IMR-90 (cell line): Measurements from ENCODE around the gene FAIM. TPM values are rescaled to one million over a fixed set of nuclear protein-coding genes. Genes with fewer than 3 reads are reported as not detected.

Source experiments
- ATAC-seq: fragments of 200-7000 bp; cut with Tn5 transposase; 2 replicates; pipeline ENCODE4 v1.9.1; 2020; ENCODE audit warnings: low read depth, mild to moderate bottlenecking, moderate library complexity
- BruUV-seq: library from RNA; stranded (reverse); fragments of 400-500 nt; replicated peaks from 2 replicates; lab custom pipeline; 2021; lab: Mats Ljungman, UMichigan
- CTCF ChIA-PET: fragments of 300-600 bp; formaldehyde crosslinking; extraction: SDS; loops from one replicate; lab custom pipeline; 2021; ENCODE audit warnings: antibody characterized with exemption; lab: Yijun Ruan, JAX
- POLR2A ChIA-PET: fragments of 300-600 bp; sonication (Branson Sonifier 250); formaldehyde crosslinking; loops from one replicate; lab custom pipeline; 2022; ENCODE audit warnings: antibody characterized with exemption; ENCODE audit not compliant: unreplicated experiment; lab: Charles Lee
- DNase-seq: peaks from one replicate; pipeline ENCODE4 v3.0.0; 2013
- H2AFZ ChIP-seq: replicated peaks from 2 replicates; pipeline ENCODE3; 2013; ENCODE audit warnings: low read length, mild to moderate bottlenecking; ENCODE audit not compliant: poor library complexity
- H2AK5ac ChIP-seq: 2 replicates; pipeline ENCODE4 v1.6.1; 2013; ENCODE audit warnings: low read depth, low read length, inconsistent platforms
- H2AK9ac ChIP-seq: replicated peaks from 2 replicates; pipeline ENCODE3; 2013; ENCODE audit warnings: mild to moderate bottlenecking, low read depth, low read length, moderate library complexity; ENCODE audit not compliant: poor library complexity
- H2BK120ac ChIP-seq: 2 replicates; pipeline ENCODE4 v1.6.1; 2013; ENCODE audit warnings: low read depth, low read length, inconsistent platforms
- H2BK15ac ChIP-seq: 3 replicates; pipeline ENCODE4 v1.6.1; 2013; ENCODE audit warnings: low read depth, low read length, inconsistent platforms
- H2BK20ac ChIP-seq: 2 replicates; pipeline ENCODE4 v1.6.1; 2013; ENCODE audit warnings: low read depth, mild to moderate bottlenecking, inconsistent platforms, low read length, moderate library complexity
- H2BK5ac ChIP-seq: 2 replicates; pipeline ENCODE4 v1.6.1; 2013; ENCODE audit warnings: mild to moderate bottlenecking, low read depth, low read length, inconsistent platforms; ENCODE audit not compliant: poor library complexity, severe bottlenecking
- H3K14ac ChIP-seq: replicated peaks from 2 replicates; pipeline ENCODE4 v1.6.1; 2013; ENCODE audit warnings: low read depth, low read length, inconsistent platforms
- H3K18ac ChIP-seq: 2 replicates; pipeline ENCODE4 v1.6.1; 2013; ENCODE audit warnings: low read depth, low read length, control low read depth
- H3K23ac ChIP-seq: 2 replicates; pipeline ENCODE4 v1.6.1; 2013; ENCODE audit warnings: low read depth, low read length, inconsistent platforms
- H3K27ac ChIP-seq: 2 replicates; pipeline ENCODE4 v1.5.1; 2013; ENCODE audit warnings: mild to moderate bottlenecking, control low read depth, low read length; ENCODE audit not compliant: insufficient read depth
- H3K27me3 ChIP-seq: 2 replicates; pipeline ENCODE4 v1.6.1; 2013; ENCODE audit warnings: low read length; ENCODE audit not compliant: control insufficient read depth, insufficient read depth
- H3K36me3 ChIP-seq: 2 replicates; pipeline ENCODE4 v1.6.1; 2013; ENCODE audit warnings: low read length, mixed read lengths; ENCODE audit not compliant: control insufficient read depth, insufficient read depth
- H3K4ac ChIP-seq: 2 replicates; pipeline ENCODE4 v1.6.1; 2013; ENCODE audit warnings: low read depth, low read length, inconsistent platforms
- H3K4me1 ChIP-seq: 2 replicates; pipeline ENCODE4 v1.6.1; 2013; ENCODE audit warnings: low read length, mixed read lengths; ENCODE audit not compliant: control insufficient read depth, insufficient read depth
- H3K4me2 ChIP-seq: 2 replicates; pipeline ENCODE4 v1.6.1; 2013; ENCODE audit warnings: low read depth, mild to moderate bottlenecking, control low read depth, low read length, moderate library complexity
- H3K4me3 ChIP-seq: 2 replicates; pipeline ENCODE4 v1.5.1; 2013; ENCODE audit warnings: low read depth, mild to moderate bottlenecking, control low read depth, low read length, moderate library complexity; ENCODE audit not compliant: insufficient read depth
- H3K56ac ChIP-seq: 2 replicates; pipeline ENCODE4 v1.6.1; 2013; ENCODE audit warnings: low read length, inconsistent platforms; ENCODE audit not compliant: insufficient read depth; ENCODE audit errors: extremely low read depth
- H3K79me1 ChIP-seq, 2 experiments: 2 replicates each; pipeline ENCODE4 v1.6.1; 2013; ENCODE audit warnings: low read length in 2 of 2, inconsistent platforms in 1 of 2, low read depth in 1 of 2
- H3K9ac ChIP-seq: 2 replicates; pipeline ENCODE4 v1.6.1; 2013; ENCODE audit warnings: low read depth, low read length, control low read depth
- H3K9me1 ChIP-seq: 2 replicates; pipeline ENCODE4 v1.6.1; 2013; ENCODE audit warnings: low read length, inconsistent platforms; ENCODE audit not compliant: insufficient read depth
- H3K9me3 ChIP-seq: 2 replicates; pipeline ENCODE4 v1.6.1; 2013; ENCODE audit warnings: low read length; ENCODE audit not compliant: control insufficient read depth, insufficient read depth
- H4K20me1 ChIP-seq: 2 replicates; pipeline ENCODE4 v1.6.1; 2013; ENCODE audit warnings: low read length, inconsistent platforms; ENCODE audit not compliant: insufficient read depth
- H4K5ac ChIP-seq: 2 replicates; pipeline ENCODE4 v1.6.1; 2013; ENCODE audit warnings: mild to moderate bottlenecking, low read depth, low read length, control low read depth
- H4K8ac ChIP-seq, 2 experiments: 2 replicates each; pipeline ENCODE4 v1.6.1; 2013; ENCODE audit warnings: low read depth in 2 of 2, low read length in 2 of 2, control low read depth in 1 of 2, inconsistent platforms in 1 of 2
- H4K91ac ChIP-seq: 2 replicates; pipeline ENCODE4 v1.6.1; 2013; ENCODE audit warnings: low read depth, low read length, inconsistent platforms; ENCODE audit not compliant: insufficient read depth
- MAFK ChIP-seq: IDR thresholded peaks from 2 replicates; pipeline ENCODE4 v1.6.1; 2012; ENCODE audit warnings: low read depth, low read length, improper control_type of control experiment
- RFX5 ChIP-seq: IDR thresholded peaks from 2 replicates; pipeline ENCODE4 v1.8.0; 2012; ENCODE audit warnings: low read depth, mild to moderate bottlenecking, low read length, moderate library complexity
- WGBS, 2 experiments: methylation state at CpG; one replicate each; pipeline versions ENCODE4 v1.1.5 to v1.1.7; 2013; ENCODE audit warnings: missing lambda C conversion rate in 2 of 2; ENCODE audit not compliant: insufficient read length in 1 of 2; ENCODE audit errors: extremely low coverage in 2 of 2; 5-methylcytosine and 5-hydroxymethylcytosine counted together
- dilution Hi-C: fragments of 300-500 bp; cut with HindIII; formaldehyde crosslinking; loops from one replicate; pipeline ENCODE4 v1.14.3; 2018; ENCODE audit warnings: low sequenced_read_pairs; ENCODE audit not compliant: unreplicated experiment
- in situ Hi-C: fragments of 300-500 bp; cut with MboI; formaldehyde crosslinking; loops from 3 replicates; pipeline ENCODE4 v1.14.3; 2019; ENCODE audit warnings: low sequenced_read_pairs, inconsistent platforms, mixed read lengths
- intact Hi-C: fragments of 100-400 bp; cut with micrococcal nuclease; formaldehyde crosslinking; loops from 2 replicates; pipeline ENCODE4 v1.10.0; 2022
- polyA plus RNA-seq, 3 experiments: library from polyadenylated mRNA; depleted of rRNA; stranded (reverse); fragments of >200 nt; gene quantifications; 2 replicates each; pipeline ENCODE4 v1.2.3, GENCODE V29; 2012; ENCODE audit warnings: low replicate concordance in 1 of 3
- total RNA-seq: library from RNA; depleted of rRNA; stranded (reverse); fragments of >200 nt; gene quantifications from 2 replicates; pipeline ENCODE4 v1.2.3, GENCODE V29; 2012
- TF ChIP-seq, protein P1 (sequence below): fragments of 150-350 bp; IDR thresholded peaks from 2 replicates; pipeline ENCODE4 v1.6.1; 2017; ENCODE audit warnings: mild to moderate bottlenecking, antibody characterized with exemption, low read length, low read depth
- TF ChIP-seq, protein P2 (sequence below): fragments of 150-350 bp; IDR thresholded peaks from 2 replicates; pipeline ENCODE4 v1.6.1; 2016; ENCODE audit warnings: low read depth, mild to moderate bottlenecking, low read length, moderate library complexity, borderline replicate concordance

The FAIM gene
- total and polyA plus RNA-seq, 2 of the 4 experiments (the other 2 are of a cell fraction), result 2.5 to 3.4 TPM

DNA sequence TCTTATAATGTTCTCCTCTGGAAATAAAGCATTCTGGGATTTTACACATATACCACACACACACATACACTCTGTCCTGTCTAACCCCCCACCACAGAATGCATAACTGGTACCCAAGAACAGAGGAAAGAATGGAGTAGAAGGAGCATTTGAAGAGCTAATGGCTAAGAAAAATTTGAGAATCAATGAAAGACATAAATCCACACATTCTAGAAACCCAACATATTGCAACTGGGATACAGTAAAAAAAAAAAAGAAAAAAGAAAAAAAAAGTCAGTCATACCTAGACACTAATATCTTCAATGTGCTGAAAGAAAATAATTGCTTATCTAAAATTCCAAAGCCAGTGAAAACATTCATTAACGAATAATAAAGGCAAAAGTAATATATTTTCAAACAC is 35.4 kb upstream of the FAIM start:
- Histone ChIP-seq H2BK20ac (no peak overlapping the region), H3K23ac (no peak overlapping the region), H3K27me3 (no peaks in the 10 kb centered on the region), H2BK15ac (no peak overlapping the region), H3K14ac (no peak overlapping the region), H3K56ac (no peak overlapping the region), H4K8ac (no peak overlapping the region), H3K4me1 (no peaks in the 10 kb centered on the region), H2BK120ac (no peak overlapping the region), H3K4me3 (no peak overlapping the region), H2AK9ac (no peak overlapping the region), H3K9me3 (peaks cover 4% of the 10 kb centered on the region; the same call in 1 of the 2 replicates), H2BK5ac (no peak overlapping the region), H3K27ac (no peak overlapping the region), H4K20me1 (no peaks in the 10 kb centered on the region), H3K4me2 (no peak overlapping the region), H4K5ac (no peak overlapping the region), H3K36me3 (no peaks in the 10 kb centered on the region), H3K9ac (no peak overlapping the region), H3K9me1 (no peaks in the 10 kb centered on the region), H2AK5ac (no peak overlapping the region), H2AFZ (no peak overlapping the region), H3K79me1 (peaks cover 0 to 4% of the 10 kb centered on the region in 2 experiments; a peak in 1 of 4 replicates), H3K18ac (no peak overlapping the region), H4K91ac (no peak overlapping the region), H3K4ac (no peak overlapping the region)
- CTCF ChIA-PET, result interaction anchor here (0.6 kb wide), 1 partner anchor 63 kb away, joined by 3 read pairs; no protein-coding TSS in a partner anchor
- WGBS, 2 experiments, result no CpG with 5 or more reads among the region's 1 CpG
- BruUV-seq, result no TSS peak
- intact Hi-C loops, result no loop called here
- POLR2A ChIA-PET, result no interaction called here
- DNase-seq, result no peak
- in situ Hi-C loops, result no loop called here
- no peak for ATAC-seq
- dilution Hi-C loops, result no loop called here
- TF ChIP-seq, protein P1, sequence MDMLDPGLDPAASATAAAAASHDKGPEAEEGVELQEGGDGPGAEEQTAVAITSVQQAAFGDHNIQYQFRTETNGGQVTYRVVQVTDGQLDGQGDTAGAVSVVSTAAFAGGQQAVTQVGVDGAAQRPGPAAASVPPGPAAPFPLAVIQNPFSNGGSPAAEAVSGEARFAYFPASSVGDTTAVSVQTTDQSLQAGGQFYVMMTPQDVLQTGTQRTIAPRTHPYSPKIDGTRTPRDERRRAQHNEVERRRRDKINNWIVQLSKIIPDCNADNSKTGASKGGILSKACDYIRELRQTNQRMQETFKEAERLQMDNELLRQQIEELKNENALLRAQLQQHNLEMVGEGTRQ, result no peak
- TF ChIP-seq, protein P2, sequence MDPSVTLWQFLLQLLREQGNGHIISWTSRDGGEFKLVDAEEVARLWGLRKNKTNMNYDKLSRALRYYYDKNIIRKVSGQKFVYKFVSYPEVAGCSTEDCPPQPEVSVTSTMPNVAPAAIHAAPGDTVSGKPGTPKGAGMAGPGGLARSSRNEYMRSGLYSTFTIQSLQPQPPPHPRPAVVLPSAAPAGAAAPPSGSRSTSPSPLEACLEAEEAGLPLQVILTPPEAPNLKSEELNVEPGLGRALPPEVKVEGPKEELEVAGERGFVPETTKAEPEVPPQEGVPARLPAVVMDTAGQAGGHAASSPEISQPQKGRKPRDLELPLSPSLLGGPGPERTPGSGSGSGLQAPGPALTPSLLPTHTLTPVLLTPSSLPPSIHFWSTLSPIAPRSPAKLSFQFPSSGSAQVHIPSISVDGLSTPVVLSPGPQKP, result no peak
- TF ChIP-seq RFX5, result no peak
- TF ChIP-seq MAFK, result no peak
